Endothelial cell of umbilical vein (primary cell): ENCODE measurements around the gene ADAM11.
A peak's percentile ranks its signal among the peaks of the same experiment; 100 is the strongest.

Experiments used
- EZH2 ChIP-seq: IDR thresholded peaks from 2 replicates; pipeline ENCODE4 v1.6.1; 2012; ENCODE audit warnings: borderline replicate concordance, low read depth, mild to moderate bottlenecking, moderate library complexity, low read length, inconsistent platforms; ENCODE audit not compliant: severe bottlenecking
- FOS ChIP-seq: IDR thresholded peaks from 2 replicates; pipeline ENCODE4 v1.6.1; 2011; ENCODE audit warnings: mild to moderate bottlenecking, low read length, moderate library complexity, borderline replicate concordance; ENCODE audit not compliant: insufficient read depth
- GATA2 ChIP-seq: IDR thresholded peaks from 2 replicates; pipeline ENCODE4 v1.7.0; 2011; ENCODE audit warnings: low read depth, mild to moderate bottlenecking, moderate library complexity, mixed read lengths, low read length; ENCODE audit not compliant: insufficient read length, insufficient read depth
- MYC ChIP-seq: IDR thresholded peaks from one replicate; pipeline ENCODE4 v1.6.1; 2011; ENCODE audit warnings: mild to moderate bottlenecking, low read depth, low read length
- POLR2A ChIP-seq: IDR thresholded peaks from 2 replicates; pipeline ENCODE4 v1.6.1; 2012; ENCODE audit warnings: low read depth, mild to moderate bottlenecking, control low read depth, low read length
- TF ChIP-seq, protein P1 (sequence below), 2 donors: IDR thresholded peaks; 1 replicate in 1 of 2; 2 replicates in 1 of 2; pipeline ENCODE4 v1.5.1; 2011; ENCODE audit warnings: low read length in 2 of 2, mild to moderate bottlenecking in 2 of 2, moderate library complexity in 2 of 2, control low read depth in 1 of 2, inconsistent platforms in 1 of 2, low read depth in 1 of 2; ENCODE audit not compliant: insufficient read depth in 1 of 2; ENCODE audit errors: extremely low read depth in 1 of 2

DNA sequence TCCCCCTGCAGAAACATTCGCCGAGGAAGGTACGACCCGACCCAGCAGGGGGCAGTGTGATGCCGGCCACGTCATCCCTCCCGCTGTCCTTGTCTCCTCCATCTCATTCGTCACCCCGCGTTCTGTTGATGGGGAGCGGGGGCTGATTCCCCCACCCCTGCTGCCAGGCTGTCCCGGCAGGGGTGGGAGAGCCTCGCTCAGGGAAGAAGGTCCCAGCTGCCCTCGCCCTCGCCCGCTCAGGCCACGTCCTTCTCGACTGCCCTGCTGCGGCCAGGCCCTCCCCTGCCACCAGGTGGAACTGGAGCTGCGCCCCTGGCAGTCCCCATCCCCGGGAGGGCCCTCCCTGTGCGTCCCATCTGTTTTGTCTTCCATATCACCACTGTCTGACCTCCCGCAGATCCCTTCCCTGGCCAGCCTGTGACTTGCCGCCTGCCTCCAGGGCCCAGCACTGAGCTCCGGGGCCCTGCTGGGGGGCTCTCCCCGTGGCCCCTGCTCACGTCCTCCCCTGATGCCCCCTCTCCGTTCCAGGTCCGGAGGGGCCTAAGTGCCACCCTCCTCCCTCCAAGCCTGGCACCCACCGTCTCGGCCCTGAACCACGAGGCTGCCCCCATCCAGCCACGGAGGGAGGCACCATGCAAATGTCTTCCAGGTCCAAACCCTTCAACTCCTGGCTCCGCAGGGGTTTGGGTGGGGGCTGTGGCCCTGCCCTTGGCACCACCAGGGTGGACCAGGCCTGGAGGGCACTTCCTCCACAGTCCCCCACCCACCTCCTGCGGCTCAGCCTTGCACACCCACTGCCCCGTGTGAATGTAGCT is 20.6 kb downstream of the ADAM11 start:
- TF ChIP-seq, protein P1, sequence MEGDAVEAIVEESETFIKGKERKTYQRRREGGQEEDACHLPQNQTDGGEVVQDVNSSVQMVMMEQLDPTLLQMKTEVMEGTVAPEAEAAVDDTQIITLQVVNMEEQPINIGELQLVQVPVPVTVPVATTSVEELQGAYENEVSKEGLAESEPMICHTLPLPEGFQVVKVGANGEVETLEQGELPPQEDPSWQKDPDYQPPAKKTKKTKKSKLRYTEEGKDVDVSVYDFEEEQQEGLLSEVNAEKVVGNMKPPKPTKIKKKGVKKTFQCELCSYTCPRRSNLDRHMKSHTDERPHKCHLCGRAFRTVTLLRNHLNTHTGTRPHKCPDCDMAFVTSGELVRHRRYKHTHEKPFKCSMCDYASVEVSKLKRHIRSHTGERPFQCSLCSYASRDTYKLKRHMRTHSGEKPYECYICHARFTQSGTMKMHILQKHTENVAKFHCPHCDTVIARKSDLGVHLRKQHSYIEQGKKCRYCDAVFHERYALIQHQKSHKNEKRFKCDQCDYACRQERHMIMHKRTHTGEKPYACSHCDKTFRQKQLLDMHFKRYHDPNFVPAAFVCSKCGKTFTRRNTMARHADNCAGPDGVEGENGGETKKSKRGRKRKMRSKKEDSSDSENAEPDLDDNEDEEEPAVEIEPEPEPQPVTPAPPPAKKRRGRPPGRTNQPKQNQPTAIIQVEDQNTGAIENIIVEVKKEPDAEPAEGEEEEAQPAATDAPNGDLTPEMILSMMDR (IDR thresholded peaks at IDR 0.05; ENCODE audit: extremely low read depth in 1 of 2, insufficient read depth in 1 of 2, low read depth in 1 of 2, low read length in 2 of 2), result peak; percentile 83 to 88
- TF ChIP-seq POLR2A (no peak), FOS (peak; percentile 45), GATA2 (peak; percentile 57), EZH2 (no peak), MYC (no peak)
